ENCODE results near the gene POLDIP2. TPM values are rescaled to one million over a fixed set of nuclear protein-coding genes. Genes with fewer than 3 reads are reported as not detected.

POLDIP2 gene
- total and polyA plus RNA-seq, 2 of the 13 experiments (the other 11 are each of a cell fraction or from before 2014, with no cell fraction given), result 85.9 to 114 TPM

- TF ChIP-seq REPIN1 (CRISPR knock-in tag; IDR thresholded peaks at IDR 0.05; ENCODE audit: borderline replicate concordance, low read depth) (peak; percentile 68; the same call in 1 of the 2 replicates), ELF3 (CRISPR knock-in tag; IDR thresholded peaks at IDR 0.05) (0 out of 2 replicates have a peak, but pooled peaks have one; percentile 32), ZBTB4 (CRISPR knock-in tag; IDR thresholded peaks at IDR 0.05; ENCODE audit: borderline replicate concordance) (peak; percentile 43; the same call in 1 of the 2 replicates), EED (CRISPR knock-in tag; IDR thresholded peaks at IDR 0.05) (no peak), SMAD3 (CRISPR knock-in tag; IDR thresholded peaks at IDR 0.05) (peak; percentile 68; the same call in 1 of the 2 replicates)
These were observed 47.7 kb upstream of the POLDIP2 start (continued) for GRCh38 chr17:28404812-28405570.

DNA sequence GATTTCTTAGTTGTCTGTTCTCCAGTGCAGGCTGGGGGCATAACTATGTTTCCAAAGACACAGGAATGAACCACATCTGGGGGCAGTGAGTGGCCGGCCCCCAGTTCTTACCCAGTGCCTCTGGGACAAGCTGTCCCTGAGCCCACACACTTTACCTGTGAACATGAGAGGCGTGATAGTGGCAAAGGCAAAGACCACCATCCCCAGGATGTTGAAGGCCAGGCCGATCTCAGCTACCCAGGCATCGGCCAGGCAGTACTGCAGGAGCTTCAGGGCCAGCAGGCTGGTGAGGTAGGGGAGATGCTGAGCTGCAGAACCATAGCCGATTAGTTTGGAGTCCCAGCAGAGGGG, 47.1 kb upstream of the POLDIP2 start:
- H3K4me2 ChIP-seq (ENCODE audit: low read depth, low read length), result peak overlapping the region; percentile 97

More for the DNA sequence above, 47.1 kb upstream of the POLDIP2 start:
- Histone ChIP-seq H4K20me1 (ENCODE audit: insufficient read depth, low read length) (no peaks in the 10 kb centered on the region), H3K4me1 (ENCODE audit: insufficient read depth, low read length) (peaks cover 31% of the 10 kb centered on the region), H3K36me3 (replicated peaks in 1 of 2; ENCODE audit: control insufficient read depth in 1 of 2, insufficient read depth in 2 of 2, low read length in 2 of 2) (peaks cover 9 to 33% of the 10 kb centered on the region in 2 experiments), H3K9ac (ENCODE audit: insufficient read depth, low read depth, low read length) (peak overlapping the region; percentile 79), H2AFZ (ENCODE audit: low read length) (no peak overlapping the region), H3K9me3 (ENCODE audit: low read length) (no peaks in the 10 kb centered on the region), H3K27ac (ENCODE audit: extremely low read length, insufficient read depth, low read length) (peak overlapping the region; percentile 67), H3K27me3 (ENCODE audit: control insufficient read depth in 1 of 2, insufficient read depth in 2 of 2, low read length in 2 of 2) (no peaks in the 10 kb centered on the region; a peak in 1 of 5 replicates), H3K4me3 (replicated peaks in 1 of 3; ENCODE audit: insufficient read depth in 1 of 3, low read depth in 2 of 3, low read length in 3 of 3) (peak overlapping the region; percentile 68 to 84 (median 76); a peak in 5 of 6 replicates), H3K79me2 (ENCODE audit: insufficient read depth, low read length) (peaks cover 13% of the 10 kb centered on the region)
- intact Hi-C loops (cut with micrococcal nuclease; ENCODE audit: unreplicated experiment), result no loop called here
- 56% methylated on average over 5 of the region's 5 CpGs for WGBS (ENCODE audit: low lambda C conversion rate)
- FAIRE-seq (no peak), DNase-seq (ENCODE audit: low spot score) (no peak), ATAC-seq (peak; percentile 32)
- POLR2A ChIA-PET, result interaction anchor here (0.8 to 3.4 kb wide), 13 partner anchors 9 to 146 kb away, joined by 3 to 122 read pairs (median 18); partner anchors contain the start of genes IFT20, POLDIP2, SARM1 and SEBOX
- TF ChIP-seq ZNF550 (CRISPR knock-in tag; IDR thresholded peaks at IDR 0.05; ENCODE audit: borderline replicate concordance) (0 out of 2 replicates have a peak, but pooled peaks have one; percentile 12), PCBP1 (IDR thresholded peaks at IDR 0.05; ENCODE audit: borderline replicate concordance, low read depth, low read length) (no peak), ZMYM4 (CRISPR knock-in tag; IDR thresholded peaks at IDR 0.05) (0 out of 2 replicates have a peak, but pooled peaks have one; percentile 9), NCOA1 (CRISPR knock-in tag; IDR thresholded peaks at IDR 0.05) (peak; percentile 70; the same call in 1 of the 2 replicates), FIP1L1 (IDR thresholded peaks at IDR 0.05; ENCODE audit: borderline replicate concordance, insufficient read depth, low read depth, low read length) (no peak), CBX5 (CRISPR knock-in tag; IDR thresholded peaks at IDR 0.05; ENCODE audit: borderline replicate concordance) (0 out of 2 replicates have a peak, but pooled peaks have one; percentile 11), NR2F1 (CRISPR knock-in tag; IDR thresholded peaks at IDR 0.05) (no peak)
- TF ChIP-seq, protein P1, sequence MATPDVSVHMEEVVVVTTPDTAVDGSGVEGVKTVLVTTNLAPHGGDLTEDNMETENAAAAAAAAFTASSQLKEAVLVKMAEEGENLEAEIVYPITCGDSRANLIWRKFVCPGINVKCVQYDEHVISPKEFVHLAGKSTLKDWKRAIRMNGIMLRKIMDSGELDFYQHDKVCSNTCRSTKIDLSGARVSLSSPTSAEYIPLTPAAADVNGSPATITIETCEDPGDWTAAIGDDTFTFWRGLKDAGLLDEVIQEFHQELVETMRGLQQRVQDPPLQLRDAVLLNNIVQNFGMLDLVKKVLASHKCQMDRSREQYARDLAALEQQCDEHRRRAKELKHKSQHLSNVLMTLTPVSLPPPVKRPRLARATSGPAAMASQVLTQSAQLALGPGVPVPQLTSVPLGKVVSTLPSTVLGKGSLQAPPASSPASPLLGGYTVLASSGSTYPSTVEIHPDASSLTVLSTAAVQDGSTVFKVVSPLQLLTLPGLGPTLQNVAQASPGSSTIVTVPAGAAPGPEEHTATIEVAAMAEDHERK (CRISPR knock-in tag; IDR thresholded peaks at IDR 0.05; ENCODE audit: low read depth), result no peak
- BruUV-seq (replicated peaks), result no TSS peak
- in situ Hi-C loops (cut with HindIII; ENCODE audit: extremely low pct_ligation_motif_present, low pct_unique_long_range_greater_than_20kb), result no loop called here
- CTCF ChIA-PET (ENCODE audit: low intra/inter-chr PET ratio, low total read pairs), result no interaction called here
